Keratinocyte (primary cell): ENCODE data around the gene CDC6.

Source experiments
- EZH2 ChIP-seq: IDR thresholded peaks from one replicate; pipeline ENCODE4 v1.6.1; 2012; ENCODE audit warnings: inconsistent platforms, mild to moderate bottlenecking, low read length, moderate library complexity
- TF ChIP-seq, protein P1 (sequence below), 3 experiments: IDR thresholded peaks in 1 of 3; conservative IDR thresholded peaks in 1 of 3; optimal IDR thresholded peaks in 1 of 3; 2 replicates in 2 of 3; 3 replicates in 1 of 3; pipeline versions ENCODE3 to v1.5.1; 2011; ENCODE audit warnings: low read length in 3 of 3, mild to moderate bottlenecking in 3 of 3, moderate library complexity in 2 of 3, control low read depth in 1 of 3, inconsistent platforms in 1 of 3; ENCODE audit not compliant: insufficient read depth in 2 of 3; ENCODE audit errors: extremely low read depth in 1 of 3

DNA sequence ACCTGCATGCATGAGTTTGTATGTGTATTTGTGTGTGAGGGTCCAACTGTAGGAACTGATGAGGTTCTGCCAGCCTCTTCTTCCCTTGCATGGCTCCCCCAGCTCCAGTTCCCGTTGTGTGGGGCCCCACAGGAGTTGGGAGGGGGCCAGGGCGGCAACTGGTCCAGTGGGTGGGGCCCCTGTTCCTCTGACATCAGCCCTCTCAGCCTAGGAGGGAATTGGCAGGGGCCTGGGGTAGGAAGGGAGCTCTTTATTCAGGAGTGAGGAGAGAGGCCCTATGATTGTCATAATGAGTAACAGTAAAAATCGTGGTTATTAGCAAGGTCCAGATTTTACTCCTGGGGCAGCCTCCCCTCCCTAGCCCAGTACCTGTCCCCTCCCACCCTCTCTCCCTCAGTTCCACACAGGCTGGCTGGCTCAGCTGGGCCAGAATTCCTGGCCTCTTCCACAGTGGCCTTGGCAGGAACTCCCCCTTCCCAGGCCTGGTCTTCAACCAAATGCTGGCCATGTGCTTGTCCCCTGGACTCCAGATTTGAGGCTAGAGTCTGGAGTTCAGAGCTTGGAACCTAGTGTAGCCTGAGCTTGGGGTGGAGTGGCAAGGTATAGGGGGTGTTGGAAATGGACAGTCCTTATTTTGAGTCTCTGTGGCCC lies 40.2 kb downstream of the CDC6 start:
- TF ChIP-seq EZH2, result no peak
- TF ChIP-seq, protein P1, sequence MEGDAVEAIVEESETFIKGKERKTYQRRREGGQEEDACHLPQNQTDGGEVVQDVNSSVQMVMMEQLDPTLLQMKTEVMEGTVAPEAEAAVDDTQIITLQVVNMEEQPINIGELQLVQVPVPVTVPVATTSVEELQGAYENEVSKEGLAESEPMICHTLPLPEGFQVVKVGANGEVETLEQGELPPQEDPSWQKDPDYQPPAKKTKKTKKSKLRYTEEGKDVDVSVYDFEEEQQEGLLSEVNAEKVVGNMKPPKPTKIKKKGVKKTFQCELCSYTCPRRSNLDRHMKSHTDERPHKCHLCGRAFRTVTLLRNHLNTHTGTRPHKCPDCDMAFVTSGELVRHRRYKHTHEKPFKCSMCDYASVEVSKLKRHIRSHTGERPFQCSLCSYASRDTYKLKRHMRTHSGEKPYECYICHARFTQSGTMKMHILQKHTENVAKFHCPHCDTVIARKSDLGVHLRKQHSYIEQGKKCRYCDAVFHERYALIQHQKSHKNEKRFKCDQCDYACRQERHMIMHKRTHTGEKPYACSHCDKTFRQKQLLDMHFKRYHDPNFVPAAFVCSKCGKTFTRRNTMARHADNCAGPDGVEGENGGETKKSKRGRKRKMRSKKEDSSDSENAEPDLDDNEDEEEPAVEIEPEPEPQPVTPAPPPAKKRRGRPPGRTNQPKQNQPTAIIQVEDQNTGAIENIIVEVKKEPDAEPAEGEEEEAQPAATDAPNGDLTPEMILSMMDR (optimal IDR thresholded peaks at IDR 0.05 in 1 of 3, IDR thresholded peaks at IDR 0.05 in 1 of 3, conservative IDR thresholded peaks at IDR 0.05 in 1 of 3; ENCODE audit: extremely low read depth in 1 of 3, insufficient read depth in 2 of 3, low read length in 3 of 3), result no peak
